GM12878 (cell line): Measurements from ENCODE around the gene CCDC194. TPM values are rescaled to one million over a fixed set of nuclear protein-coding genes. Genes with fewer than 3 reads are reported as not detected.

ENCODE experiments used
- ATAC-seq: fragments of 200-7000 bp; cut with Tn5 transposase; 3 replicates; pipeline ENCODE4 v1.9.1; 2020; ENCODE audit warnings: mild to moderate bottlenecking, moderate library complexity
- BruUV-seq: library from RNA; stranded (reverse); fragments of 400-500 nt; replicated peaks from 2 replicates; lab custom pipeline; 2021; lab: Mats Ljungman, UMichigan
- CTCF ChIA-PET: fragments of 300-600 bp; sonication (Branson Sonifier 250); formaldehyde crosslinking; extraction: SDS; loops from one replicate; lab custom pipeline; 2021; ENCODE audit warnings: inconsistent platforms; lab: Yijun Ruan, JAX
- POLR2A ChIA-PET: fragments of 350-600 bp; formaldehyde crosslinking; extraction: SDS; loops from one replicate; lab custom pipeline; 2021; ENCODE audit warnings: inconsistent platforms; lab: Charles Lee
- RAD21 ChIA-PET: fragments of 300-600 bp; sonication (Branson Sonifier 250); formaldehyde crosslinking; loops from one replicate; lab custom pipeline; 2023; ENCODE audit warnings: antibody characterized with exemption; ENCODE audit not compliant: unreplicated experiment; lab: Charles Lee
- SMC1A ChIA-PET: fragments of 300-600 bp; sonication (Branson Sonifier 250); formaldehyde crosslinking; loops from one replicate; lab custom pipeline; 2023; ENCODE audit not compliant: unreplicated experiment, uncharacterized antibody; lab: Charles Lee
- DNase-seq: peaks from one replicate; pipeline ENCODE4 v3.0.0-alpha.2; 2011; ENCODE audit warnings: low read depth, low spot score
- FAIRE-seq: peaks from 3 replicates; lab custom pipeline; 2011; peaks lifted over from hg19 to GRCh38; lab: Jason Lieb, UNC
- H2AFZ ChIP-seq: 2 replicates; pipeline ENCODE4 v1.6.0; 2011; ENCODE audit warnings: low read depth, low read length, control low read depth; ENCODE audit not compliant: control insufficient read depth
- H3K27ac ChIP-seq: 2 replicates; pipeline ENCODE4 v1.5.1; 2011; ENCODE audit warnings: control low read depth; ENCODE audit not compliant: control insufficient read depth, insufficient read depth
- H3K27me3 ChIP-seq, 2 experiments: replicated peaks in 1 of 2; 2 replicates each; pipeline versions ENCODE4 v1.6.0 to v1.6.1; 2011; ENCODE audit warnings: low read length in 1 of 2; ENCODE audit not compliant: control insufficient read depth in 2 of 2, insufficient read depth in 2 of 2
- H3K36me3 ChIP-seq, 2 experiments: 2 replicates each; pipeline ENCODE4 v1.5.1; 2011; ENCODE audit warnings: low read length in 1 of 2; ENCODE audit not compliant: control insufficient read depth in 2 of 2, insufficient read depth in 2 of 2
- H3K4me1 ChIP-seq: 2 replicates; pipeline ENCODE4 v1.6.1; 2011; ENCODE audit warnings: mild to moderate bottlenecking, low read length, moderate library complexity, mixed read lengths; ENCODE audit not compliant: control insufficient read depth, insufficient read depth
- H3K4me2 ChIP-seq: 2 replicates; pipeline ENCODE4 v1.6.0; 2011; ENCODE audit warnings: control low read depth; ENCODE audit not compliant: control insufficient read depth, insufficient read depth
- H3K4me3 ChIP-seq: fragments of 200-600 bp; sonication (generic); 2 replicates; pipeline ENCODE4 v1.5.1; 2016
- H3K79me2 ChIP-seq: 2 replicates; pipeline ENCODE4 v1.6.0; 2011; ENCODE audit warnings: low read length; ENCODE audit not compliant: control insufficient read depth, insufficient read depth
- H3K9ac ChIP-seq: 2 replicates; pipeline ENCODE4 v1.8.0; 2011; ENCODE audit warnings: low read length, control low read depth, mixed read lengths; ENCODE audit not compliant: control insufficient read depth, insufficient read depth
- H3K9me3 ChIP-seq: replicated peaks from 3 replicates; pipeline ENCODE4 v1.5.1; 2011; ENCODE audit warnings: mild to moderate bottlenecking, low read length; ENCODE audit not compliant: control insufficient read depth, insufficient read depth
- H4K20me1 ChIP-seq: 2 replicates; pipeline ENCODE4 v1.6.0; 2011; ENCODE audit not compliant: control insufficient read depth, insufficient read depth
- ATF3 ChIP-seq: IDR thresholded peaks from 2 replicates; pipeline ENCODE4 v1.6.1; 2011; ENCODE audit warnings: low read depth, mild to moderate bottlenecking, low read length, moderate library complexity, borderline replicate concordance; ENCODE audit errors: extremely low read depth
- CBX5 ChIP-seq: sonication (generic); IDR thresholded peaks from 2 replicates; pipeline ENCODE4 v1.6.1; 2016; ENCODE audit warnings: low read depth, moderate library complexity, mild to moderate bottlenecking, inconsistent platforms
- CHD4 ChIP-seq: fragments of 200-600 bp; sonication (generic); IDR thresholded peaks from 2 replicates; pipeline ENCODE4 v1.6.1; 2016; ENCODE audit warnings: mild to moderate bottlenecking
- GABPA ChIP-seq: IDR thresholded peaks from 2 replicates; pipeline ENCODE4 v1.6.1; 2014; ENCODE audit warnings: antibody characterized with exemption, low read depth, mild to moderate bottlenecking, inconsistent platforms
- HSF1 ChIP-seq: fragments of 150-350 bp; IDR thresholded peaks from 2 replicates; pipeline ENCODE4 v1.6.1; 2014; ENCODE audit warnings: mild to moderate bottlenecking, low read depth, low read length
- IKZF1 ChIP-seq: fragments of 450-650 bp; conservative IDR thresholded peaks from 2 replicates; pipeline ENCODE4 v1.6.1; 2017; ENCODE audit warnings: antibody characterized with exemption, mild to moderate bottlenecking
- LARP7 ChIP-seq: fragments of 450-650 bp; IDR thresholded peaks from 2 replicates; pipeline ENCODE4 v1.6.1; 2017; ENCODE audit warnings: mild to moderate bottlenecking
- NR2C2 ChIP-seq: IDR thresholded peaks from 2 replicates; pipeline ENCODE4 v1.6.1; 2011; ENCODE audit warnings: borderline replicate concordance, low read depth; ENCODE audit not compliant: control insufficient read depth, insufficient read length
- PAX5 ChIP-seq: IDR thresholded peaks from 2 replicates; pipeline ENCODE4 v1.6.1; 2011; ENCODE audit warnings: low read depth, low read length, borderline replicate concordance
- PAX8 ChIP-seq: fragments of 450-650 bp; IDR thresholded peaks from 2 replicates; pipeline ENCODE4 v1.6.1; 2017; ENCODE audit warnings: mild to moderate bottlenecking, moderate library complexity
- SKIL ChIP-seq: fragments of 450-650 bp; IDR thresholded peaks from 2 replicates; pipeline ENCODE4 v1.6.1; 2017; ENCODE audit warnings: mild to moderate bottlenecking, low read depth, inconsistent platforms; ENCODE audit not compliant: poor library complexity, severe bottlenecking
- WGBS: methylation state at CpG from one replicate; pipeline ENCODE4 v1.1.6; 2016; ENCODE audit warnings: low lambda C conversion rate; ENCODE audit not compliant: insufficient replicate concordance, insufficient coverage; ENCODE audit errors: missing lambda C conversion rate; 5-methylcytosine and 5-hydroxymethylcytosine counted together
- in situ Hi-C: fragments of 300-500 bp; cut with MboI; formaldehyde crosslinking; loops from 9 replicates; pipeline ENCODE4 v1.14.3; 2018; ENCODE audit warnings: mixed read lengths
- intact Hi-C: fragments of 100-400 bp; cut with micrococcal nuclease; formaldehyde crosslinking; loops from one replicate; pipeline ENCODE4 v1.14.2; 2022; ENCODE audit not compliant: unreplicated experiment
- polyA plus RNA-seq, 11 experiments: library from polyadenylated mRNA; depleted of rRNA in 4 of 11; unstranded in 6 of 11; stranded (reverse) in 5 of 11; fragments of >200 nt; fragmentation: Nextera tagmentation in 4 of 11; fragmentation: Illumina TruSeq in 1 of 11; extraction: Ambion mirVana in 4 of 11; extraction: Trizol in 1 of 11; gene quantifications; 1 replicate in 1 of 11; 2 replicates in 10 of 11; pipeline versions ENCODE4 v1.2.1 to v1.2.3, GENCODE V29; 2011 to 2016; ENCODE audit warnings: inconsistent platforms in 2 of 11, missing spikeins in 2 of 11, low read depth in 1 of 11
- total RNA-seq, 4 experiments: library from RNA; depleted of rRNA in 3 of 4; stranded (reverse); fragments of >200 nt in 3 of 4; fragmentation: Illumina TruSeq in 1 of 4; extraction: Trizol in 1 of 4; gene quantifications; 2 replicates each; pipeline versions ENCODE4 v1.2.1 to v1.2.3, GENCODE V29; 2013 to 2021
- TF ChIP-seq, protein P1 (sequence below): IDR thresholded peaks from 2 replicates; pipeline ENCODE4 v1.6.1; 2012; ENCODE audit warnings: low read depth, low read length, improper control_type of control experiment

CCDC194 gene
- total and polyA plus RNA-seq, 10 of the 15 experiments (the other 5 are each of a cell fraction or from before 2014, with no cell fraction given) = 0.07 to 3.4 (median 0.97) TPM

DNA sequence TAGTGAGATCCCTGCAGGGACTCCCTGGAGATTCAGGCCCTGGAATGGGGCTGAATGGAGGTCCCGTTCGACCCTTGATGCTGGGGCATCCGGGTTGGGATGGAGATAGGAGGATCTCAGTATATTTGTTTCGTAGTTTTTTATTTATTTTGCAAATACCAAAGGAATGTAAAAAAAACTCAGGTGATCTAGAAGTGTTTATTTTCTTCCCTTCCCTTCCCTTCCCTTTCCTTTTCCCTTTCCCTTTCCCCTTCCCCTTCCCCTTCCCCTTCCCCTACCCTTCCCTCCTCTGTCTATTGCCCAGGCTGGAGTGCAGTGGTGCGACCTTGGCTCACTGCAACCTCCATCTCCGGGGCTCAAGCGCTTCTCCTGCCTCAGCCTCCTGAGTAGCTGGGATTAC, 52.2 kb downstream of the CCDC194 start:
- in situ Hi-C loops (no loop called here), intact Hi-C loops (no loop called here)
- FAIRE-seq (no peak), DNase-seq (no peak), ATAC-seq (no peak)
- Histone ChIP-seq H3K27me3 (no peaks in the 10 kb centered on the region), H3K36me3 (no peaks in the 10 kb centered on the region; a peak in 2 of 4 replicates), H3K79me2 (peaks cover 6% of the 10 kb centered on the region), H4K20me1 (no peaks in the 10 kb centered on the region), H3K9me3 (no peaks in the 10 kb centered on the region), H3K4me3 (no peak overlapping the region), H3K9ac (no peak overlapping the region), H3K4me1 (peaks cover 15% of the 10 kb centered on the region), H2AFZ (no peak overlapping the region), H3K27ac (no peak overlapping the region), H3K4me2 (no peak overlapping the region)
- ChIA-PET SMC1A (no interaction called here), RAD21 (interaction anchor here (0.6 kb wide), 1 partner anchor 36 kb away, joined by 5 read pairs; the partner anchor contains the start of gene MRPL34), POLR2A (no interaction called here), CTCF (interaction anchor here (9.2 kb wide), 1 partner anchor 46 kb away, joined by 170 read pairs; no protein-coding TSS in a partner anchor)
- no TSS peak for BruUV-seq
- no peak for TF ChIP-seq LARP7
- TF ChIP-seq PAX8 = no peak
- no peak for TF ChIP-seq CHD4
- no peak for TF ChIP-seq IKZF1
- TF ChIP-seq CBX5 = no peak
- TF ChIP-seq ATF3 = no peak
- TF ChIP-seq, protein P1, sequence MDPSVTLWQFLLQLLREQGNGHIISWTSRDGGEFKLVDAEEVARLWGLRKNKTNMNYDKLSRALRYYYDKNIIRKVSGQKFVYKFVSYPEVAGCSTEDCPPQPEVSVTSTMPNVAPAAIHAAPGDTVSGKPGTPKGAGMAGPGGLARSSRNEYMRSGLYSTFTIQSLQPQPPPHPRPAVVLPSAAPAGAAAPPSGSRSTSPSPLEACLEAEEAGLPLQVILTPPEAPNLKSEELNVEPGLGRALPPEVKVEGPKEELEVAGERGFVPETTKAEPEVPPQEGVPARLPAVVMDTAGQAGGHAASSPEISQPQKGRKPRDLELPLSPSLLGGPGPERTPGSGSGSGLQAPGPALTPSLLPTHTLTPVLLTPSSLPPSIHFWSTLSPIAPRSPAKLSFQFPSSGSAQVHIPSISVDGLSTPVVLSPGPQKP = no peak
- no peak for TF ChIP-seq SKIL
- no peak for TF ChIP-seq PAX5
- no peak for TF ChIP-seq NR2C2
- no peak for TF ChIP-seq GABPA
- no peak for TF ChIP-seq HSF1
- WGBS = 96% methylated on average over 7 of the region's 7 CpGs
